Esophagus squamous epithelium (tissue), 5 donors: ENCODE results near the gene DCAF6. TPM values are rescaled to one million over a fixed set of nuclear protein-coding genes. Genes with fewer than 3 reads are reported as not detected.

ENCODE experiments used
- DNase-seq: peaks from one replicate; lab custom pipeline; 2025; lab: John Stamatoyannopoulos, UW
- H3K27ac ChIP-seq, 4 donors: fragments of 200-600 bp; sonication (generic); one replicate each; pipeline ENCODE4 v1.5.1; 2016 to 2019; ENCODE audit warnings: mild to moderate bottlenecking in 1 of 4
- H3K27me3 ChIP-seq, 4 donors: fragments of 200-600 bp; sonication (generic); 1 replicate in 3 of 4; 2 replicates in 1 of 4; pipeline versions ENCODE4 v1.5.1 to v1.6.0; 2017 to 2021; ENCODE audit warnings: antibody characterized with exemption in 1 of 4
- H3K36me3 ChIP-seq, 3 donors: fragments of 200-600 bp; sonication (generic); one replicate each; pipeline ENCODE4 v1.5.1; 2016 to 2019
- H3K4me1 ChIP-seq, 3 donors: fragments of 200-600 bp; sonication (generic); one replicate each; pipeline ENCODE4 v1.5.1; 2017 to 2019
- H3K4me3 ChIP-seq, 4 donors: fragments of 200-600 bp; sonication (generic); 1 replicate in 3 of 4; 2 replicates in 1 of 4; pipeline ENCODE4 v1.5.1; 2016 to 2019; ENCODE audit warnings: mild to moderate bottlenecking in 2 of 4, moderate library complexity in 1 of 4
- H3K9me3 ChIP-seq, 3 donors: fragments of 200-600 bp; sonication (generic); one replicate each; pipeline ENCODE4 v1.5.1; 2016 to 2019
- POLR2A ChIP-seq, 4 donors: fragments of 450-650 bp; IDR thresholded peaks; one replicate each; pipeline ENCODE4 v1.6.1; 2017; ENCODE audit warnings: antibody characterized with exemption in 4 of 4, mild to moderate bottlenecking in 4 of 4, moderate library complexity in 3 of 4
- WGBS, 2 donors: methylation state at CpG; one replicate each; pipeline ENCODE4 v1.1.5; 2018; 5-methylcytosine and 5-hydroxymethylcytosine counted together
- intact Hi-C: fragments of 100-400 bp; cut with DNase I; formaldehyde crosslinking; loops from one replicate; pipeline ENCODE4 v1.15.0; 2022
- total RNA-seq, 4 donors: library from RNA; depleted of rRNA; stranded (reverse); fragments of >200 nt; gene quantifications; one replicate each; pipeline ENCODE4 v1.1.0, GENCODE V29; 2016
- TF ChIP-seq, protein P1 (sequence below), 6 experiments: fragments of 450-650 bp in 4 of 6; fragments of 200-600 bp in 2 of 6; sonication (generic) in 2 of 6; IDR thresholded peaks; one replicate each; pipeline ENCODE4 v1.5.1; 2016 to 2019; ENCODE audit warnings: antibody characterized with exemption in 6 of 6, mild to moderate bottlenecking in 4 of 6, moderate library complexity in 4 of 6
- donor health status: DM: yes; HTN: yes; CAD: no.

The DCAF6 gene
- total RNA-seq, 4 donors from 2014 or later = 20.1 to 65.8 (median 44.5) TPM

DNA sequence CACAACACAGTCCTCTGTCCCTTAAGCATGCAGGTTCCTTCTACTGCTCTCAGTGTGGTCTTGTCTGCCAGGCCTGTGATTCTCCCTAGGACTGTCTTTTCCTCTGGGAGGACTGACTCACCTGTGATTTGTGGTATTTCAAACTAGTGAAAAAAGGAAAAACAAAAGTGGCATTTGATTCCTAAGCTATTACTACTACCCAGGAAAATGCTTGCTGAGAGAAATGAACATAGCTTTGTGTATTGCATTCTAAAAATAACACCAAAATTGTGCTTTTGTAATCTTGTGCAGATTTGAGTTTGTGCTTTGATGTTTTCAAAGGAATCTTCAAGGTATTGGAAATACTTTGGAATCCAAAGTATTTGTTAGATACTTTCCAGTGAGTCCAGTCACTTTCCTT, 143.3 kb downstream of the DCAF6 start:
- H3K27ac ChIP-seq = peak overlapping the region in 2 of 4 donors; percentile 30 to 43
- no peak for DNase-seq
- TF ChIP-seq POLR2A (IDR thresholded peaks at IDR 0.05) = no peak
- TF ChIP-seq, protein P1, sequence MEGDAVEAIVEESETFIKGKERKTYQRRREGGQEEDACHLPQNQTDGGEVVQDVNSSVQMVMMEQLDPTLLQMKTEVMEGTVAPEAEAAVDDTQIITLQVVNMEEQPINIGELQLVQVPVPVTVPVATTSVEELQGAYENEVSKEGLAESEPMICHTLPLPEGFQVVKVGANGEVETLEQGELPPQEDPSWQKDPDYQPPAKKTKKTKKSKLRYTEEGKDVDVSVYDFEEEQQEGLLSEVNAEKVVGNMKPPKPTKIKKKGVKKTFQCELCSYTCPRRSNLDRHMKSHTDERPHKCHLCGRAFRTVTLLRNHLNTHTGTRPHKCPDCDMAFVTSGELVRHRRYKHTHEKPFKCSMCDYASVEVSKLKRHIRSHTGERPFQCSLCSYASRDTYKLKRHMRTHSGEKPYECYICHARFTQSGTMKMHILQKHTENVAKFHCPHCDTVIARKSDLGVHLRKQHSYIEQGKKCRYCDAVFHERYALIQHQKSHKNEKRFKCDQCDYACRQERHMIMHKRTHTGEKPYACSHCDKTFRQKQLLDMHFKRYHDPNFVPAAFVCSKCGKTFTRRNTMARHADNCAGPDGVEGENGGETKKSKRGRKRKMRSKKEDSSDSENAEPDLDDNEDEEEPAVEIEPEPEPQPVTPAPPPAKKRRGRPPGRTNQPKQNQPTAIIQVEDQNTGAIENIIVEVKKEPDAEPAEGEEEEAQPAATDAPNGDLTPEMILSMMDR (IDR thresholded peaks at IDR 0.05) = no peak
- intact Hi-C loops = no loop called here
- H3K4me3 ChIP-seq = no peak overlapping the region
- peaks cover 0 to 48% (median 8%) of the 10 kb centered on the region in 3 donors for H3K36me3 ChIP-seq
- no peaks in the 10 kb centered on the region for H3K27me3 ChIP-seq
- H3K4me1 ChIP-seq = peaks cover 4 to 21% (median 5%) of the 10 kb centered on the region in 3 donors
- no peaks in the 10 kb centered on the region for H3K9me3 ChIP-seq

DNA sequence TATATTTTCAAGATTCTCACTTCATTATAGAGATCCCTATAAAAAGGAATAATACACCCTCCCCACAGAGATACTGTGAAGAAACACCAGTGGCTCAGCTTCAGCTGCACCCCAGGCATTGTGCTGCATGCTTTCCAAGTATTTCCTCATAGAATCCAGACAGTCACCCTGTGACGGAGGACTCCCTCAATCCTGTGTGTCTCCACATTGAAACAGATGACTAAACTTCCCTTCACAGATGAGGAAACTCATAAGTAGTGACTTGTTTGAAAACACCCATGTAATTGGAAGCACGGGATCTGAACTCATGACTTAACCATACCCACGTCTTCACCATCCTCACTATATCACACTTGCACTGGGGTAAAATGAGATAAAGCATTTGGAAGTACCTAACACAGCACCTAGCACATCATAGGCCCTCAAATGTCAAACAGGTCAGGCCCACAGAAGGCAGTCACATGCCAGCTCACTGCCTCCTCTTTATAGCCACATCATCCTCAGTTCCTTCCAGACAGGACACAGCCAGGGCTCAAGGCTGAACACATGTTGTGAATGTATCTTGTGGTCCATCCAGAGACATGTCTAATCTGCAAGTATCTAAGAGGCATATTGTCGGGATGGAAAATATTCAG, 145.0 kb downstream of the DCAF6 start:
- Histone ChIP-seq H3K27me3 (no peaks in the 10 kb centered on the region), H3K36me3 (peaks cover 0 to 31% (median 5%) of the 10 kb centered on the region in 3 donors), H3K9me3 (no peaks in the 10 kb centered on the region), H3K4me1 (peaks cover 4 to 38% (median 5%) of the 10 kb centered on the region in 3 donors), H3K4me3 (no peak overlapping the region), H3K27ac (peak overlapping the region; percentile 22 to 82 (median 51))
- DNase-seq = no peak
- TF ChIP-seq POLR2A (IDR thresholded peaks at IDR 0.05) = no peak
- TF ChIP-seq, protein P1 (IDR thresholded peaks at IDR 0.05) = no peak
- WGBS, 2 donors = 39 to 54% methylated on average over 3 to 4 of the region's 4 CpGs
- intact Hi-C loops = no loop called here

DNA sequence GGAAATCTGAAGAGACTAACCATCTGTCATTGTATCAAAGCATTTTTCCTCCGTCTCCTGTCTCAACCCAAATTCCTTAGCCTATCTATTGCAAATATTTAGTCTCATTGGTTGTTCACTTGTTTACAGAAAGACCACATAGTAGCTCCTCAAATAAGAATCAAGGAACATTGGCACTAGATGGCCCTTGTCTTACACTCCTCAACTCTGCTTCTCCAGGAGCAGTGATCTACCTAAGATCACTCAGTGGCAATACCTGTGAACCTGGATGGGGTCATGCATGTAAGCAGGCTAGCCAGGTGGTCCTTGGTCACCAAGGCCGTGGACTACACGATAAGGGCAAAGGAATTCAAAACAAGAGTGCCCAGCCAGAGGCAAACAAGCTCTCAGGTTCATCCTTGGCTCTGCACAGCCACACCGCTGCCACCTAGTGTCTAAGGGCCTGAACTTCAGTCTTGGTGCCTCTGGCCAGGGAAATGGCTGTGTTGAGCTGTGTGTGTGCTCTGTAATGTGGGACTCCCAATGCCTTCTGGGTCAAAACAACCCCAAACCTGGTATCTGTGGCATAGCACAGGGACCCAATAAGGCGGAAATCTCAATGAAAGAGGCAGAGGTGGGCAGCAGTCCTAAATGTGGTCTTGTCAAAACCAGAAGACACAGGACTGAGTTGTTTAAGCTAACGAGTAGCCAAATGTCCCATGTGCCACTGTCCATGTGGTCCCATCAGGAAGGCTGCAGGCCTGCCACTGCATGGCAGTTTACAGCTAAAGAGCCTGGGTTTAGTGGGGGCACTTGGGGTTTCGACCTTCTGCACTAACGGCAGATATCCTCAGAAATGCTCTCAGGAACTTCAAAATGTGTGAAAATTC, 145.8 kb downstream of the DCAF6 start:
- 49 to 61% methylated on average over 6 of the region's 8 CpGs for WGBS, 2 donors
- peak overlapping the region; percentile 22 to 82 (median 51) for H3K27ac ChIP-seq
- no peak overlapping the region for H3K4me3 ChIP-seq
- H3K9me3 ChIP-seq = no peaks in the 10 kb centered on the region
- H3K4me1 ChIP-seq = peaks cover 4 to 40% (median 5%) of the 10 kb centered on the region in 3 donors
- peaks cover 0 to 28% (median 0%) of the 10 kb centered on the region in 3 donors for H3K36me3 ChIP-seq
- DNase-seq = no peak
- H3K27me3 ChIP-seq = no peaks in the 10 kb centered on the region
- intact Hi-C loops = no loop called here
- TF ChIP-seq, protein P1 (IDR thresholded peaks at IDR 0.05) = peak; percentile 66 to 87 (median 79)
- no peak for TF ChIP-seq POLR2A (IDR thresholded peaks at IDR 0.05)

DNA sequence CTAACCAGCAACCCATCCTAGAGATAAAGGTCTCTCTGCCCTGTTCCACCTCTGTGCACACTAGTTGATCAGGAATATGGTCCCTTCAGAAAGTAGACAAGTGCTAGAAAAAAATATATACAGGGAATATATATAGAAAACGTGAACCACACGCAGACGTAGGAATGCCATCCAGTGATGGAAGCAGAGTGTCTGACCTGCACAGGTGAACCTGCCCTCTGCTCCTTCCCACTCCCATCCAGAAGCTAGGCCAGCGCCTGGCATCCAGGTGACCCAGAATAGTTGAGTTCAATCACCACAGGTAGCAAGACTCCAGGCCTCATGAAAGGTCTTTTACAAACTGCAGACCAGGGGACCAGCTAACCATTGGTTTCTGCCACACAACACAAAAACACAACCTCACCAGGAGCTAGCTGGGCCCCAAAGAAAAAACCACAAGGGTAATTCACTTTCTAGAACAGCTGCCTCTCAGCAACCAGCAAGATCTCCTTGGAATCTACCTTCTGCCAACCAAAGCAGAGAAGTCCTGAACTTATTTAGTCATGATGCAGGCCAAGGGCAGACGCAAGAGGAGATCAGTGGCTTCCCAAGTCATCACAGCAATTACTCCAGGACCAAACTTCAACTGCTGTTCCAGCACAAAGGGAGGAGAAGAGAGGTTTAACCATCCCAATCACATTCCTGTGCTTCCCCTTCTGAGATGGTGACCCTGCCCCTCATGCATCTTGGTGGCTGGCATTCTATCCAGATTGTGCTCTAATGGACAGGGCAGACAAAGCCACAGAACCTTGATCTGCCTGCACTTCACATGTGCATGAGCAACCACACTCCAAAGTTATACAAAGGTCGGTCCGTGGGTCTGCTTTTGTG, 147.2 kb downstream of the DCAF6 start:
- Histone ChIP-seq H3K27me3 (no peaks in the 10 kb centered on the region), H3K4me1 (peaks cover 4 to 40% (median 5%) of the 10 kb centered on the region in 3 donors), H3K9me3 (no peaks in the 10 kb centered on the region), H3K36me3 (peaks cover 0 to 18% (median 0%) of the 10 kb centered on the region in 3 donors), H3K4me3 (no peak overlapping the region), H3K27ac (peak overlapping the region in 1 of 4 donors; percentile 77)
- WGBS, 2 donors = 86 to 89% methylated on average over 7 of the region's 7 CpGs
- intact Hi-C loops = no loop called here
- TF ChIP-seq, protein P1 (IDR thresholded peaks at IDR 0.05) = no peak
- no peak for TF ChIP-seq POLR2A (IDR thresholded peaks at IDR 0.05)
- DNase-seq = no peak
